ENCODE results near the gene IL20. TPM values are rescaled to one million over a fixed set of nuclear protein-coding genes. Genes with fewer than 3 reads are reported as not detected.
"Not testable (repeated sequence)": the region's sequence is repeated elsewhere in the genome, so short reads cannot be mapped to it uniquely, and the experiment has no call there.

IL20 gene
- total RNA-seq, 2 experiments from 2014 or later = not detected

DNA sequence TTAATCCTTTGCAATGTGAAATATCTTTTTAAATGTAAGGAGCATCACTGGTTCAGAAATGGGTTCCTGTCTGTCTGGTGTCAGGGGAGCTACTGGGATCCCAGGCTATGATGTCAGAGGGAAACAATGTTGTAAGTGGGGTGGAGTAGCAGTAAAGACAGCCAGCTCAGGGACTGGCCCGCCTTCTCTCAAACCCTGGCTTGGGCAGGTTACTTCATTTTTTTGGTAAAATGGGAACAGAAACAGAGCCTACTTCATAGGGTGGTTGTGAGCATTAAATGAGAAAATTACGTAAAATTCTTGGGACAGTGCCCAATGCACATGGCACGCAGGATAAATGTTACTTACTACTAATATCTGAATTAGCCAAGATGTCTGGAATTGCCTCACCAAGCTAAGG, 30.7 kb upstream of the IL20 start:
- no peak overlapping the region for H3K27ac Mint-ChIP-seq
- H3K9me3 Mint-ChIP-seq = no peaks in the 10 kb centered on the region
- no peak overlapping the region for H3K4me3 Mint-ChIP-seq
- H3K36me3 Mint-ChIP-seq = no peaks in the 10 kb centered on the region
- H3K4me1 Mint-ChIP-seq = peaks cover 17% of the 10 kb centered on the region
- DNase-seq = no peak
- no peaks in the 10 kb centered on the region for H3K27me3 Mint-ChIP-seq

DNA sequence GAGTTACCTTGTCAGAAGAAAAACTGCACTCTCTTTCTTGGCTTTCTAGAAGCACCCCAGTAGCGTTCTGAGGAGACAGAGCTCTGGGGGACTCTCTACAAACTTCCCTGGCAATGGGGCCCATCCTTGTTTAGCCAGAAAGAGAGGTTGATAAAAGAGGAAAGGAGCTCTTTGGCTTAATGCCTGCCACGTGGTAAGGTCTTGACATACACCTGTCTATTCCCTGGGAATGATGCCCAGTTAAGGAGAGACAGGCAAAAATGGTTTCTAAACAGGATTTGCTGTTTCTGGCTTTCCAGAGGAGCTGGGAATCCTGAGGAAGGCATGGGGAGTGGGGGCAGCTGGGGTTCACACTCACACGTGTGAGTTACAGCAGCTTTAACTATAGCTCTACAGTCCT, 30.2 kb upstream of the IL20 start:
- H3K27me3 Mint-ChIP-seq = no peaks in the 10 kb centered on the region

DNA sequence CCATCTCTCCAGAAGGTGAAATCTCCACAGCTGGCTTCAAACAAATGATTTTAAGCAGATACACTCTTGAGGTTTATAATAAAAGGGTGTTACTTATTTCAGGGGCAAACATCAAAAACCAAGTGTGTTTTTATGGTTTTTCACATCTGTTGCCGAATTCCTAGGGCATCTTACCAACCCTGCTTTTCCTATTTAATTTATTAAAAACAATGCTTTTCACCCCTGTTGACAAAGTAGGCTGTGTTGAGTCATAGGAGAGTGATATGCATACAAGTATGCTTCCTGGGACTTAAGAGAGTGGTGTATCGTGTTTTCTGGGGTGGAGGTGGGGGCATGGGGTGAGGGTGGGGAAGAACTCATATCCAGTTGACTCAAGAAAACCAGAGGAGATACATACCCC, 29.3 kb upstream of the IL20 start:
- no peaks in the 10 kb centered on the region for H3K36me3 Mint-ChIP-seq
- H3K4me1 Mint-ChIP-seq = peaks cover 11% of the 10 kb centered on the region
- H3K27me3 Mint-ChIP-seq = no peaks in the 10 kb centered on the region
- no peak for DNase-seq
- H3K4me3 Mint-ChIP-seq = no peak overlapping the region
- H3K27ac Mint-ChIP-seq = no peak overlapping the region
- no peaks in the 10 kb centered on the region for H3K9me3 Mint-ChIP-seq

More for the DNA sequence above, 30.2 kb upstream of the IL20 start:
- no peak for DNase-seq
- Mint-ChIP-seq H3K27ac (no peak overlapping the region), H3K36me3 (no peaks in the 10 kb centered on the region), H3K9me3 (no peaks in the 10 kb centered on the region), H3K4me3 (no peak overlapping the region), H3K4me1 (peaks cover 13% of the 10 kb centered on the region)

DNA sequence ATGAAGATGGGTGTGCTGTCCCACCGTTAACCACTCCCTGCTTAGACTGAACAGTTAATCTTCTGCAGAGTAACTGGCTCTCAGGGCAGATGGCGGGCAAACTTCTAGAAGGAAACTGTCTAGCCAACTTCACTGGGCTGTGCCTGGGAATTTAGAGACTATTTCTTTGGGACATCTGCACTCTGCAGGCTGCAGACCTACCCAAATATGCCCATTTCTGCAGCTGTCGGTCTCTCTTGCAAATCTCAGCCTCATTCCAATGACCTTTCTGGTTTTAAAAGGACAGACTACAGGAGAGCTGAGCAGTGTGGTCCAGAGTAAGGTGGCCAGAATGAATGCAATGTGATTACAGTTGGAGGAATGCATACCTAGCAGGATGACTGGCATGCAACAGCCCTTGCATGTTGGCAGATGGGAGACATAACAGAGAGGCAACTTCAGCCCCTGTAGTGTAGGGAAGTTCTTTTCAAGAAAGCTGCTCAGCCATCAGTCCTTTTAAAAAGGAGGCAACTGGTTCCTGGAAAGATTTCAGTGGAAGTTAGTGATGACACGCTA, 26.3 kb upstream of the IL20 start:
- Mint-ChIP-seq H3K9me3 (no peaks in the 10 kb centered on the region), H3K4me3 (no peak overlapping the region), H3K36me3 (no peaks in the 10 kb centered on the region), H3K27me3 (no peaks in the 10 kb centered on the region), H3K4me1 (peaks cover 2% of the 10 kb centered on the region), H3K27ac (no peak overlapping the region)
- no peak for DNase-seq

DNA sequence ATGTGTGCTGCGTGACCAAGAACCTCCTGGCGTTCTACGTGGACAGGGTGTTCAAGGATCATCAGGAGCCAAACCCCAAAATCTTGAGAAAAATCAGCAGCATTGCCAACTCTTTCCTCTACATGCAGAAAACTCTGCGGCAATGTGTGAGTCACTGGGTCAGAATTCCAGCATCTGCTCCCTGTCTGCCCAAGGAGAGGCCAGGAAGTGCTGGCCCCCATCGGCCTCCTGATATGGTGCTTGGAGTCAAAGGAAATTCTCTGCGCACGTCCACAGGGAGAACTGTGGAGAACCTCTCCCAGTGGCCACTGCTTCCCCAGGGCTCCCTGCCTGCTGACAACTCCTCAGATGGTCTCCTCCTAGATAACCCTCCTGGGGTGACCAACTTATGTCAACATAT, 25.6 kb upstream of the IL20 start:
- no peaks in the 10 kb centered on the region for H3K9me3 Mint-ChIP-seq
- H3K4me1 Mint-ChIP-seq = peaks cover 2% of the 10 kb centered on the region
- no peak for DNase-seq
- no peak overlapping the region for H3K4me3 Mint-ChIP-seq
- no peaks in the 10 kb centered on the region for H3K27me3 Mint-ChIP-seq
- H3K36me3 Mint-ChIP-seq = no peaks in the 10 kb centered on the region
- no peak overlapping the region for H3K27ac Mint-ChIP-seq

DNA sequence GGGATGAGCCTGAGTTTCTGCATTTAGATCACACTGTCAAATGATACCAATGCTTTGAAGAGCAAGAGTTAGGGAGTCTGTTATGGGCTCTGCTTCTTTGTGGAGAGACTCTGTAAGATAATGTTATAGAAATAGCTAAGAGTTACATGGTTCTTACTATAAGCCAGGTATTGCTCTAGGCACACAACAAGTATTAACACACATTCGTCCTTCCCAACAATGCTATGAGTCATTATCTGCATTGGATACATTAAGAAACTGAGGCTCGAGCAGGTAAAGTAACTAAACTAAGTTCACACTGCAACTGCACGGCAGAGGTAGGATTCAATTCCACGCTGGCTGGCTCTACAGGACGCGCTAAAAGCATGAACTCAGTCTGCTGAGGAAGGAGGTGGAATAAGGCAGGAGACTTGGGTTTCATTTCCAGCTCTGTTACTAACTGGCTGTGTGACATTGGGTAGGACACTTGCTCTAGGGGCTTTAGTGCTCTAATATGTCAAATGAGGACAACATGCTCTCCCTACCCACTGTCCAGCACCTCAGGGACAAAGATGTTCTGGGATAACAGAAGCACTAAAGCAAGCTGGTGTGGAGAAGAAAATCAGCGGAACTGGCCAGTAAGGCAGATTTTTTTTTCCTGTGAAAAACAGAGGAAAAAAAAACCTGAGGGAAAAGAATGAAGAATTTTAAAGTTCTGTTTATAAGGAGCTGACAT, 23.7 kb upstream of the IL20 start:
- no peak overlapping the region for H3K4me3 Mint-ChIP-seq
- no peaks in the 10 kb centered on the region for H3K9me3 Mint-ChIP-seq
- H3K27me3 Mint-ChIP-seq = no peaks in the 10 kb centered on the region
- no peak overlapping the region for H3K27ac Mint-ChIP-seq
- no peak for DNase-seq
- H3K36me3 Mint-ChIP-seq = no peaks in the 10 kb centered on the region
- peaks cover 2% of the 10 kb centered on the region for H3K4me1 Mint-ChIP-seq

DNA sequence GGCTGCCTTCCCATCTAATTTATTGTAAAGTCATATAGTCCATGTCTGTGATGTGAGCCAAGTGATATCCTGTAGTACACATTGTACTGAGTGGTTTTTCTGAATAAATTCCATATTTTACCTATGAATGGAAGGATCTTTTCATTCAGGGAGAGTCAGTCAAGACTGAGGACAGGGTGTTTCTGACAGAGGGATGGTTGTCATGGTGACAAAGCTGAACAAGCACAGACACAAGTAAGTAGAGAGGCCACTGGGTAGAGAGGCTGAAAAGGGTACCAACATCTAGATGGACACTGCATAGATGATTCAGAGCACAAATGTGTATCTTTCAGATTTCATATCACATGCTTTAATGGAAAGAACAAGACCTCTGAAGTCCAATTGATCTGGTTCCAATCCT, 22.6 kb upstream of the IL20 start:
- no peaks in the 10 kb centered on the region for H3K36me3 Mint-ChIP-seq
- no peak for DNase-seq
- H3K4me3 Mint-ChIP-seq = no peak overlapping the region
- no peaks in the 10 kb centered on the region for H3K27me3 Mint-ChIP-seq
- peaks cover 2% of the 10 kb centered on the region for H3K4me1 Mint-ChIP-seq
- H3K9me3 Mint-ChIP-seq = no peaks in the 10 kb centered on the region
- no peak overlapping the region for H3K27ac Mint-ChIP-seq

DNA sequence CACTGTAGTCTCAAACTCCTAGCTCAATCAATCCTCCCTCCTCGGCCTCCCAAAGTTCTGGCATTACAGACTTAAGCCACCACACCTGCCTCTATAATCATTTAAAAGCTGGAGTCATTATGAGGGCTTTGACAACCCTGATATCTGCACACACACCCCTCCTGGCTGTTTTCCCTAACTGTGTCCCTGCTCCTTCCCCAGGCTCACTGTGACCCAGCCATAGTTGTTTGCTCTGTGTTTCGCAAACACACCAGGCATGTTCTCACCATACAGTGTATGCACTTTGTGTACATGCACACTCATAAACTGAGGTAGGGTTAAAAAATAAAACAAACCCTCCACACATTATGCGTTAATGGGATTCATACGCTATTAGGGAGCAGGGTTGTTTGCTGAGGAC, 21.8 kb upstream of the IL20 start:
- H3K9me3 Mint-ChIP-seq = no peaks in the 10 kb centered on the region
- peaks cover 2% of the 10 kb centered on the region for H3K4me1 Mint-ChIP-seq
- no peak overlapping the region for H3K27ac Mint-ChIP-seq
- H3K27me3 Mint-ChIP-seq = peaks cover 3% of the 10 kb centered on the region
- no peak overlapping the region for H3K4me3 Mint-ChIP-seq
- DNase-seq = no peak
- H3K36me3 Mint-ChIP-seq = no peaks in the 10 kb centered on the region

DNA sequence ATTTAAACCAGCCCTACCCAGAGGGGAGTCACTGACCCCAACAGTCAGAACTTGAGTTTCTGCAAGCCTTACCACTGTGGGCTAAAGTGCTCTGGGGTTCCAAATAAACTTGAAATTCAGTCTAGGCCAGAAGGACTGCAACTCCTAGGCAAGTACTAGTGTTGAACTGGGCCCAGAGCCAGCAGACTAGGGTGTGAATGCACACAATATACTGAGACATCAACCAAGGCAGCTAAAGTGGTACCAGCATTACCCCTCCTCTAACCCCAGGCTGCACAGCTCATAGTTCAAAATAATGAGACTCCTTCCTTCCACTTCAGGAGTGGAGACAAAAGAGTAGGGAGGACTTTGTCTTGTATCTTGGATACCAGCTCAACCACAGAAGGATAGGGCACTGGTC, 18.9 kb upstream of the IL20 start:
- no peak for DNase-seq
- Mint-ChIP-seq H3K27ac (no peak overlapping the region), H3K4me1 (no peaks in the 10 kb centered on the region), H3K4me3 (no peak overlapping the region), H3K36me3 (no peaks in the 10 kb centered on the region), H3K9me3 (no peaks in the 10 kb centered on the region), H3K27me3 (peaks cover 3% of the 10 kb centered on the region)

DNA sequence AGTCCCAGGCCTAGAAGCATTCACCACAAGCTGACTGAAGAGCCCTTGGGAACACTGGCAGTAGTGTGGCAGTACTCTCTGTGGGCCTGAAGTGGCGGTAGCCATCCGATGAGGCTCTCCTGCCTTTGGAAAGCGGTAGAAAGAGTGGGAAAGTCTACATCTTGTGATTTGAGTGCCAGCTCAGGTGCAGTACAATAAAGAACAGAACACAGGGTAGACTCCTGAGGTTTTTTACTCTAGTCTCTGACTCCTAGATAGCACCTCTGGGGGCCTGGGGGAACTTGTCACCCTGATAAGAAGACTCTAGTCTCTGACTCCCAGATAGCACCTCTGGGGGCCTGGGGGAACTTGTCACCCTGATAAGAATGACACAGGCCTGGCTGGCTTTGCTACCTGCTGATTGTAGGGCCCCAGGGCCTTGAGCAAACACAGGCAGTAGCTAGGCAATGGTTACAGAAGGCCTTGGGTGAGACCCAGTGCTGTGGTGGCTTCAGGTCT, 18.0 kb upstream of the IL20 start:
- no peaks in the 10 kb centered on the region for H3K9me3 Mint-ChIP-seq
- no peak overlapping the region for H3K4me3 Mint-ChIP-seq
- DNase-seq = no peak
- peaks cover 3% of the 10 kb centered on the region for H3K27me3 Mint-ChIP-seq
- no peaks in the 10 kb centered on the region for H3K36me3 Mint-ChIP-seq
- H3K4me1 Mint-ChIP-seq = no peaks in the 10 kb centered on the region
- no peak overlapping the region for H3K27ac Mint-ChIP-seq

DNA sequence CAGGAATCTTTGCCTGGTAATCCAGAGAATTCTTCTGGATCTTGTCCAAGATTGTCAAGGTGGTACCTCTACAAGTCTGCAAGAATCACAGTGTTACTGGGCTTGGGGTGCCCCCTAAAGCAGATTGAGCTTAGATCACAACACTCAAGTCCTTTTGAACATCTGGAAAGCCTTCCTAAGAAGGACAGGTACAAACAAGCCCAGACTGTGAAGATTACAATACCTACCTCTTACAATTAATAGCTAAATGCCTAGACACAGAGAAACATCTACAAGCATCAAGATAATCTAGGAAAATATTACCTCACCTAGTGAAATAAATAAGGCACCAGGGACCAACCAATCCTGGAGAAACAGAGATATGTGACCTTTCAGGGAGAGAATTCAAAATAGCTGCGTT, 17.5 kb upstream of the IL20 start:
- Mint-ChIP-seq H3K9me3 (no peaks in the 10 kb centered on the region), H3K27me3 (peaks cover 3% of the 10 kb centered on the region), H3K36me3 (no peaks in the 10 kb centered on the region), H3K4me3 (no peak overlapping the region), H3K27ac (no peak overlapping the region), H3K4me1 (no peaks in the 10 kb centered on the region)
- no peak for DNase-seq

DNA sequence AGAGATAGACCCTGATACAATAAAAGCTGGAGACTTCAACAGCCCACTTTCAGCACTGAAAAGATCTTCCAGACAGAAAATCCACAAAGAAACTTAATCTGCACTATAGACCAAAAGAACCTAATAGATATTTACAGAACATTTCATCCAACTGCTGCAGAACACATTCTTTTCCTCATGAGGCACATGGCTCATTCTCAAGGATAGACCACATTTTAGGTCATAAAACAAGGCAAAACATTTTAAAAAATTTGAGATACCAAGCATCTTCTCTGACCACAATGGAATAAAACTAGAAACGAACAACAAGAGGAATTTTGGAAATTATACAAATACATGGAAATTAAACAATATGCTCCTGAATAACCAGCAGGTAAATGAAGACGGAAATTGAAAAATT, 15.0 kb upstream of the IL20 start:
- H3K27ac Mint-ChIP-seq = no peak overlapping the region
- no peak overlapping the region for H3K4me3 Mint-ChIP-seq
- H3K4me1 Mint-ChIP-seq = no peaks in the 10 kb centered on the region
- H3K27me3 Mint-ChIP-seq = peaks cover 3% of the 10 kb centered on the region
- H3K36me3 Mint-ChIP-seq = no peaks in the 10 kb centered on the region
- H3K9me3 Mint-ChIP-seq = no peaks in the 10 kb centered on the region
- DNase-seq = no peak

DNA sequence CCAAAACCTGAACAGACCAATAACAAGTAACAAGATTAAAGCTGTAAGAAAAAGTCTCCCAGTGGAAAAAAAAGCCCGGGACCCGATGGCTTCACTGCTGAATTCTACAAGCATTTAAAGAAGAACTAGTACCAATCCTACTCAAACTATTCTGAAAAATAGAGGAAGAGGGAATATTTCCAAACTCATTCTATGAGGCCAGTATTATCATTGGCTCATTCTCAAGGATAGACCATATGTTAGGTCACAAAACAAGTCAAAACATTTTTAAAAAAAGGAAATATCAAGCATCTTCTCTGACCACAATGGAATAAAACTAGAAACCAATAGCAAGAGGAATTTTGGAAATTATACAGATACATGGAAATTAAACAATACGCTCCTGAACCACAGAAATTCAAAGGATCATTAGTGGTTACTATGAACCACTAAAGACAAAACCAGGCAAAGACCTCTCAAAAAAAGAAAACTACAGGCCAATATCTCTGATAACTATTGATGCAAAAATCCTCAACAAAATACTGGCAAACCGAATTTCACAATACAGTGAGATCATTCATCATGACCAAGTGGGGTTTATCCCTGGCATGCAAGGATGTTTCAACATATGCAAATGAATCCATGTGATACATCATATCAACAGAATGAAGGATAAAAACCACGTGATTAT, 13.9 kb upstream of the IL20 start:
- H3K27ac Mint-ChIP-seq = no peak overlapping the region
- peaks cover 4% of the 10 kb centered on the region for H3K4me1 Mint-ChIP-seq

DNA sequence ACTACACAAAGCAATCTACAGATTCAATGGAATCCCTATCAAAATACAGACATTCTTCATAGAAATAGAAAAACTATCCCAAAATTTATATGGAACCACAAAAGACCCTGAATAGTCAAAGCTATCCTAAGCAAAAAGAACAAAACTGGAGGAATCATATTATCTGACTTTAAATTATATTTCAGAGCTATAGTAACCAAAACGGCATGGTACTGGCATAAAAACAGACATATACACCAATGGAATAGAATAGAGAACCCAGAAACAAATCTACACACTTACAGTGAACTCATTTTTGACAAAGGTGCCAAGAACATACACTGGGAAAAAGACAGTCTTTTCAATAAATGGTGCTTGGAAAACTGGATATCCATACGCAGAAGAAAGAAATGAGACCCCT, 12.8 kb upstream of the IL20 start:
- H3K9me3 Mint-ChIP-seq, H3K4me1 Mint-ChIP-seq: not testable (repeated sequence)

More for the DNA sequence above, 13.9 kb upstream of the IL20 start:
- no peak overlapping the region for H3K4me3 Mint-ChIP-seq
- no peaks in the 10 kb centered on the region for H3K9me3 Mint-ChIP-seq
- H3K27me3 Mint-ChIP-seq = peaks cover 3% of the 10 kb centered on the region
- no peak for DNase-seq
- H3K36me3 Mint-ChIP-seq = no peaks in the 10 kb centered on the region

DNA sequence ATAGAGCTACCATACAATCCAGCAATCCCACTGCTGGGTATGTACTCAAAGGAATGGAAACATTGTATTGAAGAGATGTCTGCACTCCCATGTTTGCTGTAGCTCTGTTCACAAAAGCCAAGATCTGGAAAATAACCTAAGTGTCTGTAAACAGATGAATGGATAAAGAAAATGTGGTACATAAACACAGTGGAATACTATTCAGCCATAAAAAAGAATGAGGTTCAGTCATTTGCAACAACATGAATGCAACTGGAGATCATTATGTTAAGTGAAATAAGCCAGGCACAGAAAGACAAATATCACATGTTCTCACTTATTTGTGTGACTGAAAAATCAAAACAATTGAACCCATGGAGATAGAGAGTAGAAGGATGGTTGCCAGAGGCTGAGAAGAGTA, 11.7 kb upstream of the IL20 start:
- not testable (repeated sequence) for H3K4me1 Mint-ChIP-seq, DNase-seq

More for the DNA sequence above, 12.8 kb upstream of the IL20 start:
- not testable (repeated sequence) for DNase-seq, H3K27me3 Mint-ChIP-seq, H3K27ac Mint-ChIP-seq, H3K4me3 Mint-ChIP-seq, H3K36me3 Mint-ChIP-seq

More for the DNA sequence above, 11.7 kb upstream of the IL20 start:
- H3K4me3 Mint-ChIP-seq, H3K27ac Mint-ChIP-seq, H3K36me3 Mint-ChIP-seq, H3K27me3 Mint-ChIP-seq, H3K9me3 Mint-ChIP-seq: not testable (repeated sequence)

Data from activated naive CD8-positive, alpha-beta T cell treated with anti-CD3 and anti-CD28 coated beads for 36 hours (primary cell).